ENCODE data around the gene SYNJ2.
A peak's percentile ranks its signal among the peaks of the same experiment; 100 is the strongest.

DNA sequence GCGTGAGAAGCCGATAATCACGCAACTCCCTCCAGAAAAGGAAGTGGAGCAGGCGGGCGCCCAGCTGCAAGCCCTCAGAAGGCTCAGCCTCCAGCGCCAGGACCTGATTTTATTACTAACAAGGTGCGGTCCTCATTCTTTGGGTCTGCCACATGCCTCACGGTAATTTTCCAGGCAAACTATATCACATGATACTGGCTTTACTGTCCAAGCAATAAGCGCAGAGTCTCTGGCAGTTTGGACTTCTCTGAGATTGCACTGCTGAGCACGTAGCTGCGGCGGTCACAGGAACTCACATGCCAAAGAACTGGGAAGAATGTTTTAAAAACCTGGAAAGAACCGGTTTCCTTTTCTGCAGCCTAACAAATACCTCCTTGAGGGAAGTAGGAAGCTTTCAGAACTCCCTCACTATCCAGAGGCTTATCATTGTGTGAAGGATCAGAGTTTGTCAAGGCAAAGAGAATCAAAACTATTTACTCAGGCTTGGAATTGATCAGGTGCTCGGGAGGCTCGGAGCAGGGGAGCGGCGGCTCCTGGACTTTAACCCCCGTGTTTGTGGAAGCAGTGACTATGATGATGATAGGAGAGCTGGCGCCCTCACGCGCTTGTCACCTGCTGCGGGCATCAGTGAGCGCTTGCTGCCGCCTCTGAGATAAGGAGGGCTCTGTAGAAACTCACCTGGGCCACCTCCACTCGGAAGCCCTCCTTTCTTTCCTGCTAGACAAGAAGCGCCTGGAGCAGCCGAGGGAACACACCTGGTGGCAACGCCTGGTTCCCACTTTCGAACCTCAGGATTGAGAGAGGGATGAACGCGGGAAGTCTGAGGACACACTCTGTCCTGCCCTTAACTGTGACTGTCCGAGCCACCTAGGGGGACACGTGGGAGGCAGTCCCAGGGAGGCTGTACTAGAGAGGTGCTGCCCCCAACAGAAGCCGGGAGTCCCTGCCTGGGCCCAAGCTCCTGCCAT lies 27.2 kb upstream of the SYNJ2 start:
- TF ChIP-seq, protein P1, sequence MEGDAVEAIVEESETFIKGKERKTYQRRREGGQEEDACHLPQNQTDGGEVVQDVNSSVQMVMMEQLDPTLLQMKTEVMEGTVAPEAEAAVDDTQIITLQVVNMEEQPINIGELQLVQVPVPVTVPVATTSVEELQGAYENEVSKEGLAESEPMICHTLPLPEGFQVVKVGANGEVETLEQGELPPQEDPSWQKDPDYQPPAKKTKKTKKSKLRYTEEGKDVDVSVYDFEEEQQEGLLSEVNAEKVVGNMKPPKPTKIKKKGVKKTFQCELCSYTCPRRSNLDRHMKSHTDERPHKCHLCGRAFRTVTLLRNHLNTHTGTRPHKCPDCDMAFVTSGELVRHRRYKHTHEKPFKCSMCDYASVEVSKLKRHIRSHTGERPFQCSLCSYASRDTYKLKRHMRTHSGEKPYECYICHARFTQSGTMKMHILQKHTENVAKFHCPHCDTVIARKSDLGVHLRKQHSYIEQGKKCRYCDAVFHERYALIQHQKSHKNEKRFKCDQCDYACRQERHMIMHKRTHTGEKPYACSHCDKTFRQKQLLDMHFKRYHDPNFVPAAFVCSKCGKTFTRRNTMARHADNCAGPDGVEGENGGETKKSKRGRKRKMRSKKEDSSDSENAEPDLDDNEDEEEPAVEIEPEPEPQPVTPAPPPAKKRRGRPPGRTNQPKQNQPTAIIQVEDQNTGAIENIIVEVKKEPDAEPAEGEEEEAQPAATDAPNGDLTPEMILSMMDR (conservative IDR thresholded peaks at IDR 0.05; ENCODE audit: low read depth in 2 of 2) = peak in 1 of 2 experiments; percentile 44; a peak in 2 of 4 replicates
- no peak for TF ChIP-seq POLR2AphosphoS5 (IDR thresholded peaks at IDR 0.05; ENCODE audit: low read depth)
- TF ChIP-seq NANOG (IDR thresholded peaks at IDR 0.05; ENCODE audit: borderline replicate concordance) = no peak
- TF ChIP-seq EZH2 (IDR thresholded peaks at IDR 0.05; ENCODE audit: low read depth, unreplicated experiment) = no peak

All from GM23338 (cell line).